Measurements from ENCODE around the gene ARHGEF33. TPM values are rescaled to one million over a fixed set of nuclear protein-coding genes. Genes with fewer than 3 reads are reported as not detected.

ARHGEF33 gene
- total RNA-seq, 1 experiment from 2014 or later: 0.30 TPM

DNA sequence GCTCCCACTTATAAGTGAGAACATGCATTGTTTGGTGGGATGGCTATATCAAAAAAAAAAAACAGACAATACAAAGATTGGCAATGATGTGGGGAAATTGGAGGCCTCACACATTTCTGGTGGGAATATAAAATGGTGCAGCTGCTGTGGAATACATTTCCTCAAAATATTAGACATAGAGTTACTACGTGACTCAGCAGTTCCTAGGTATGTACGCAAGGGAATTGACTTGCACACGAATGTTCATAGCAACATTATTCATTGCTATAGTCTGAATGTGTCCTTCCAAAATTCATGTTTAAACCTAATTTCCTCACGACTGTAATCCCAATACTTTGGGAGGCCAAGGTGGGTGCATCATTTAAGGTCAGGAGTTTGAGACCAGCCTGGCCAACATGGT, 2.3 kb upstream of the ARHGEF33 start:
- BruUV-seq (replicated peaks): no TSS peak
- H3K27me3 ChIP-seq (ENCODE audit: insufficient read depth, low read length): no peaks in the 10 kb centered on the region
- H3K9ac ChIP-seq (ENCODE audit: low read length): no peak overlapping the region
- no peaks in the 10 kb centered on the region for H4K20me1 ChIP-seq (ENCODE audit: insufficient read depth)
- ChIA-PET CTCF (no interaction called here), POLR2A (interaction anchor here (1.2 kb wide), 1 partner anchor 136 kb away, joined by 3 read pairs; the partner anchor contains the start of gene SRSF7), RAD21 (ENCODE audit: low non-redundant PET in 1 of 2, low total read pairs in 2 of 2, uncharacterized antibody in 2 of 2, unreplicated experiment in 2 of 2) (no interaction called here)
- H3K9me2 ChIP-seq (ENCODE audit: insufficient read depth): no peaks in the 10 kb centered on the region
- H3K36me3 ChIP-seq (ENCODE audit: control insufficient read depth in 1 of 2, insufficient read depth in 2 of 2, low read length in 2 of 2): no peaks in the 10 kb centered on the region
- H2AFZ ChIP-seq (ENCODE audit: low read depth, low read length, poor library complexity, severe bottlenecking): no peak overlapping the region
- H3K4me1 ChIP-seq (ENCODE audit: control insufficient read depth in 1 of 2, insufficient read depth in 2 of 2, low read length in 2 of 2): no peaks in the 10 kb centered on the region
- H3K27ac ChIP-seq (ENCODE audit: low read depth, low read length): no peak overlapping the region
- no peaks in the 10 kb centered on the region for H3K79me2 ChIP-seq (ENCODE audit: insufficient read depth, low read length)
- ATAC-seq (no peak), DNase-seq (ENCODE audit: low read depth, low spot score) (no peak)
- no peak overlapping the region for H3K4me3 ChIP-seq (replicated peaks in 1 of 2; ENCODE audit: low read depth in 1 of 2, low read length in 2 of 2)
- H3K9me3 ChIP-seq (ENCODE audit: control insufficient read depth in 1 of 2, insufficient read depth in 1 of 2, low read depth in 1 of 2, low read length in 2 of 2): no peaks in the 10 kb centered on the region
- intact Hi-C loops (cut with micrococcal nuclease): no loop called here
- no peak for TF ChIP-seq TCF7L2 (IDR thresholded peaks at IDR 0.05; ENCODE audit: borderline replicate concordance, extremely low read depth, insufficient read depth, insufficient read length)
- no peak for TF ChIP-seq POLR2AphosphoS5 (IDR thresholded peaks at IDR 0.05; ENCODE audit: low read depth, low read length)
- no peak for TF ChIP-seq ZBTB33 (IDR thresholded peaks at IDR 0.05; ENCODE audit: extremely low read depth, insufficient replicate concordance, low read length)
- no peak for TF ChIP-seq SRF (IDR thresholded peaks at IDR 0.05; ENCODE audit: low read depth)
- H3K4me2 ChIP-seq (ENCODE audit: low read length): no peak overlapping the region

GRCh38 chr2:38887902-38888554, 1.6 kb upstream of the ARHGEF33 start:
- Histone ChIP-seq H3K4me3 (replicated peaks in 1 of 2; ENCODE audit: low read depth in 1 of 2, low read length in 2 of 2) (no peak overlapping the region), H3K9me3 (ENCODE audit: control insufficient read depth in 1 of 2, insufficient read depth in 1 of 2, low read depth in 1 of 2, low read length in 2 of 2) (no peaks in the 10 kb centered on the region), H3K79me2 (ENCODE audit: insufficient read depth, low read length) (no peaks in the 10 kb centered on the region), H3K4me2 (ENCODE audit: low read length) (no peak overlapping the region), H3K36me3 (ENCODE audit: control insufficient read depth in 1 of 2, insufficient read depth in 2 of 2, low read length in 2 of 2) (no peaks in the 10 kb centered on the region), H3K27ac (ENCODE audit: low read depth, low read length) (no peak overlapping the region), H3K9me2 (ENCODE audit: insufficient read depth) (no peaks in the 10 kb centered on the region), H3K9ac (ENCODE audit: low read length) (no peak overlapping the region), H4K20me1 (ENCODE audit: insufficient read depth) (no peaks in the 10 kb centered on the region), H3K4me1 (ENCODE audit: control insufficient read depth in 1 of 2, insufficient read depth in 2 of 2, low read length in 2 of 2) (0 out of 4 replicates have a peak, but pooled peaks cover 0 to 4% of the 10 kb centered on the region in 2 experiments), H2AFZ (ENCODE audit: low read depth, low read length, poor library complexity, severe bottlenecking) (no peak overlapping the region), H3K27me3 (ENCODE audit: insufficient read depth, low read length) (no peaks in the 10 kb centered on the region)
- ChIA-PET CTCF (no interaction called here), RAD21 (ENCODE audit: low non-redundant PET in 1 of 2, low total read pairs in 2 of 2, uncharacterized antibody in 2 of 2, unreplicated experiment in 2 of 2) (no interaction called here), POLR2A (no interaction called here)
- ATAC-seq (no peak), DNase-seq (ENCODE audit: low read depth, low spot score) (no peak)
- intact Hi-C loops (cut with micrococcal nuclease): no loop called here
- no TSS peak for BruUV-seq (replicated peaks)
- TF ChIP-seq FOSL1 (IDR thresholded peaks at IDR 0.05; ENCODE audit: low read depth): no peak
- no peak for TF ChIP-seq POLR2AphosphoS5 (IDR thresholded peaks at IDR 0.05; ENCODE audit: low read depth, low read length)
- TF ChIP-seq YY1 (IDR thresholded peaks at IDR 0.05; ENCODE audit: extremely low read depth, insufficient replicate concordance, low read depth, low read length): no peak
- no peak for TF ChIP-seq ZBTB33 (IDR thresholded peaks at IDR 0.05; ENCODE audit: extremely low read depth, insufficient replicate concordance, low read length)
- no peak for TF ChIP-seq POLR2A (IDR thresholded peaks at IDR 0.05; ENCODE audit: borderline replicate concordance, extremely low read depth, insufficient read depth, insufficient read length)
- TF ChIP-seq JUND (IDR thresholded peaks at IDR 0.05): no peak
- TF ChIP-seq CBX3 (IDR thresholded peaks at IDR 0.05; ENCODE audit: low read depth): no peak
- TF ChIP-seq REST (IDR thresholded peaks at IDR 0.05; ENCODE audit: low read depth): no peak
- no peak for TF ChIP-seq MAX (IDR thresholded peaks at IDR 0.05)

Data from HCT116 (cell line).